Left renal cortex interstitium (tissue), 4 donors: ENCODE results near the gene FAM181A. TPM values are rescaled to one million over a fixed set of nuclear protein-coding genes. Genes with fewer than 3 reads are reported as not detected.

ENCODE experiments used
- DNase-seq, 4 donors: peaks; one replicate each; pipeline ENCODE4 v3.0.0-alpha.2; 2013; ENCODE audit warnings: low read depth in 4 of 4, low spot score in 2 of 4, missing footprints in 1 of 4
- polyA plus RNA-seq, 4 donors: library from polyadenylated mRNA; unstranded; fragments of 120-200 nt; gene quantifications; one replicate each; pipeline ENCODE4 v1.2.1, GENCODE V29; 2013; ENCODE audit not compliant: insufficient read length in 4 of 4

Gene FAM181A
- polyA plus RNA-seq, 4 donors = 0.09 TPM; not detected in 3

GRCh38 chr14:93960108-93960475 lies 32.9 kb downstream of the FAM181A start:
- no peak for DNase-seq

- no peak for DNase-seq
These were observed 33.8 kb downstream of the FAM181A start for GRCh38 chr14:93960774-93961438.

- no peak for DNase-seq
These were observed 34.5 kb downstream of the FAM181A start for GRCh38 chr14:93961620-93962019.

GRCh38 chr14:93962701-93963601 lies 35.8 kb downstream of the FAM181A start:
- DNase-seq = no peak

GRCh38 chr14:93963692-93964091 lies 36.5 kb downstream of the FAM181A start:
- no peak for DNase-seq

- DNase-seq = no peak
These were observed 37.1 kb downstream of the FAM181A start for GRCh38 chr14:93964281-93964680.

- DNase-seq = no peak
These were observed 37.7 kb downstream of the FAM181A start for GRCh38 chr14:93964820-93965286.

GRCh38 chr14:93965287-93965821 lies 38.2 kb downstream of the FAM181A start:
- DNase-seq = no peak

- no peak for DNase-seq
These were observed 38.9 kb downstream of the FAM181A start for GRCh38 chr14:93965946-93966474.

GRCh38 chr14:93967637-93968250 lies 40.6 kb downstream of the FAM181A start:
- no peak for DNase-seq

- DNase-seq = no peak
These were observed 42.1 kb downstream of the FAM181A start for GRCh38 chr14:93969082-93969828.

GRCh38 chr14:93970585-93970964 lies 43.4 kb downstream of the FAM181A start:
- DNase-seq = no peak

GRCh38 chr14:93970965-93971634 lies 44.0 kb downstream of the FAM181A start:
- no peak for DNase-seq

GRCh38 chr14:93971635-93972027 lies 44.5 kb downstream of the FAM181A start:
- no peak for DNase-seq

- no peak for DNase-seq
These were observed 45.6 kb downstream of the FAM181A start for GRCh38 chr14:93972618-93973205.

- no peak for DNase-seq
These were observed 46.5 kb downstream of the FAM181A start for GRCh38 chr14:93973607-93974006.

- DNase-seq = no peak
These were observed 47.2 kb downstream of the FAM181A start for GRCh38 chr14:93974299-93974698.

GRCh38 chr14:93974833-93975232 lies 47.7 kb downstream of the FAM181A start:
- DNase-seq = no peak

GRCh38 chr14:93975791-93976476 lies 48.8 kb downstream of the FAM181A start:
- no peak for DNase-seq
